PC-9 (cell line): ENCODE data around the gene GZF1.

Experiments used
- EZH2 ChIP-seq: fragments of 200-600 bp; sonication (generic); IDR thresholded peaks from 2 replicates; pipeline ENCODE4 v1.8.0; 2017; ENCODE audit warnings: antibody characterized with exemption, low read depth
- TF ChIP-seq, protein P1 (sequence below): fragments of 200-600 bp; sonication (generic); conservative IDR thresholded peaks from 2 replicates; pipeline ENCODE4 v1.6.1; 2017; ENCODE audit warnings: mixed run types, antibody characterized with exemption, mild to moderate bottlenecking, moderate library complexity

DNA sequence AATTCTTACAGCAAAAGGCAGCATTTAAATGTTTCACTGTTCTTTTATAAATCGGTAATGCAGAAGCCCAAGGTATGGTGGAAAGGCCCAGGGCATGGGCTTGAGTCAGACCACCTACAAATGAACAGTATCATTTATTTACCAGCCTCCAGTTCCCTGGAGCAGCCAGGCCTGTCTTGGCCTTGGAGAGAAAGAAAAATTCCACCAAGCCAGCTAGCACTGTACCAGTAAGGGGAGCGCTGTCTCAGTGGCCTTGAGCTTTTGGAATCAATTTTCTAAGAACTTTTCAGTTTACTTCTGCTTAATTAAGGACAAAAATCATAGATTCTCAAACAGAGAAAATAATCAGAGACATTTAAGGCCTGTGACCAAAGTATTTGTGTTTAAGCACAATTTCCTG, 47.0 kb downstream of the GZF1 start:
- TF ChIP-seq, protein P1, sequence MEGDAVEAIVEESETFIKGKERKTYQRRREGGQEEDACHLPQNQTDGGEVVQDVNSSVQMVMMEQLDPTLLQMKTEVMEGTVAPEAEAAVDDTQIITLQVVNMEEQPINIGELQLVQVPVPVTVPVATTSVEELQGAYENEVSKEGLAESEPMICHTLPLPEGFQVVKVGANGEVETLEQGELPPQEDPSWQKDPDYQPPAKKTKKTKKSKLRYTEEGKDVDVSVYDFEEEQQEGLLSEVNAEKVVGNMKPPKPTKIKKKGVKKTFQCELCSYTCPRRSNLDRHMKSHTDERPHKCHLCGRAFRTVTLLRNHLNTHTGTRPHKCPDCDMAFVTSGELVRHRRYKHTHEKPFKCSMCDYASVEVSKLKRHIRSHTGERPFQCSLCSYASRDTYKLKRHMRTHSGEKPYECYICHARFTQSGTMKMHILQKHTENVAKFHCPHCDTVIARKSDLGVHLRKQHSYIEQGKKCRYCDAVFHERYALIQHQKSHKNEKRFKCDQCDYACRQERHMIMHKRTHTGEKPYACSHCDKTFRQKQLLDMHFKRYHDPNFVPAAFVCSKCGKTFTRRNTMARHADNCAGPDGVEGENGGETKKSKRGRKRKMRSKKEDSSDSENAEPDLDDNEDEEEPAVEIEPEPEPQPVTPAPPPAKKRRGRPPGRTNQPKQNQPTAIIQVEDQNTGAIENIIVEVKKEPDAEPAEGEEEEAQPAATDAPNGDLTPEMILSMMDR, result no peak
- no peak for TF ChIP-seq EZH2
